Measurements from ENCODE around the gene SOCS3.

DNA sequence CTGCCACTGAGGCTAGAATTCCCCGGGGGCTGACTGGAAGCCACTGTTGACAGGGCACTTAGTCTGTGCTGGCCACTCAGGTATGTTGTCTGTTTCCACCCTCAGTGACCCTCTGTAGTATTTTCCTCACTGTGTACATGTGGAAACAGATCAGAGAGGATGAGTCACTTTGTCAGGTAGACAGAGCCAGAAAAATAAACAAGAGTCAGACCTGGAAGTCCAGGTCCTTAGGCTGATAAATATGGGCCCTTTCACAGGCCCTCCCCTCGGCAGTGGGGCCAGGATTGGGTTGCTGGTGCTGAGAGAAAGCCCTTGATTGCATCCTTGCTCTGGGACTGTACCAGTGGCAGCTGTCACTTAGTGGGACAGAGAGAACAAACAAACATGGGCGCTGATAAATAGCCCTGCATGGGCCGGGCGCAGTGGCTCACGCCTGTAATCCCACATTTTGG, 39.8 kb upstream of the SOCS3 start:
- no peak for TF ChIP-seq CTCF (IDR thresholded peaks at IDR 0.05)
- TF ChIP-seq POLR2A (IDR thresholded peaks at IDR 0.05) = no peak

Data from testis (tissue), 2 donors.